Measurements from ENCODE around the gene ITGA11. TPM values are rescaled to one million over a fixed set of nuclear protein-coding genes. Genes with fewer than 3 reads are reported as not detected.

ITGA11 gene
- total and polyA plus RNA-seq, 2 donors (not counting 1 experiment from before 2014, with no cell fraction given) = 21.5 to 29.6 TPM

DNA sequence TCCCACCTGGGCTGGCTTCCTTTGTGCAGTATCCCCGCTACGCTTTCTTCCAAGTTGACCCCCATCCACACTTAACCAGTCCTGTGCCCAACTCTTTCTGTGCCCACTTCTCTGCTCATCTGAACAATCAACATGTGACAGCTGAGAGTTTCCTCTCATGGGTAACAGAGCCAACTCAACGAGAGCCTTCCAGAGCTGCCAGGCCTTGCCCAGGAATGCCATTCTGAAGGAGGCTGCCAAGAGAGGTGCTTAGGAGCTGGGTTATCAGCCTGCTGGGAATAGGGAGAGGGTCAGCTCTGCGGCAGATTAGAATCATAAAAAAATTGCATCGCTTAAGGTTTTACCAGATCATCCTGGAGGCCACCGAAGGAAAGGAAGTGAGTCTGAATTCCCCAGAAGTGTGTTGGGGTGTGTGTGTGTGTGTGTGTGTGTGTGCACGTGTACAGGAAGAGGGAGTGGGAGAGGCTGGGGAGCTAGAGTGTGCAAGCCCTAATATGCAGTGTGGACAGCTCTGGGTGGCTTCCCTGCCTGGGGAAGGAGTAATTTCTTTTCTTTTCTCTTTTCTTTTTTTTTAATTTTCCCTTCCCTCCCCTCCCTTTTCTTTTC, 66.7 kb downstream of the ITGA11 start:
- Histone ChIP-seq H3K4me2 (ENCODE audit: extremely low read depth, insufficient read depth, low read length) (no peak overlapping the region), H2AFZ (ENCODE audit: low read length) (no peak overlapping the region), H3K9ac (ENCODE audit: insufficient read depth, low read length) (no peak overlapping the region), H3K4me1 (ENCODE audit: control insufficient read depth, extremely low read depth, insufficient read depth, low read length) (peaks cover 5% of the 10 kb centered on the region), H3K9me3 (ENCODE audit: control insufficient read depth, insufficient read depth, low read depth, low read length) (no peaks in the 10 kb centered on the region), H3K36me3 (ENCODE audit: control insufficient read depth, insufficient read depth, low read length) (no peaks in the 10 kb centered on the region), H3K79me2 (ENCODE audit: control insufficient read depth, insufficient read depth, low read length) (no peaks in the 10 kb centered on the region), H3K4me3 (replicated peaks in 1 of 4; ENCODE audit: control extremely low read depth in 1 of 4, insufficient read depth in 1 of 4, low read depth in 3 of 4, low read length in 4 of 4) (no peak overlapping the region), H3K27me3 (ENCODE audit: control insufficient read depth, insufficient read depth, low read length) (peaks cover 7% of the 10 kb centered on the region), H3K27ac (ENCODE audit: insufficient read depth, low read length) (no peak overlapping the region), H4K20me1 (ENCODE audit: control insufficient read depth, extremely low read depth, insufficient read depth, low read length) (no peaks in the 10 kb centered on the region)
- TF ChIP-seq CTCF (conservative IDR thresholded peaks at IDR 0.05 in 1 of 2, IDR thresholded peaks at IDR 0.05 in 1 of 2; ENCODE audit: low read depth in 1 of 2, low read length in 2 of 2) (no peak), EZH2 (IDR thresholded peaks at IDR 0.05; ENCODE audit: low read length, missing control alignments) (no peak)
- DNase-seq (ENCODE audit: low read depth in 2 of 2) = no peak

GRCh38 chr15:68364660-68365035, 67.3 kb downstream of the ITGA11 start:
- no peak for DNase-seq (ENCODE audit: low read depth in 2 of 2)
- Histone ChIP-seq H3K9ac (ENCODE audit: insufficient read depth, low read length) (no peak overlapping the region), H3K9me3 (ENCODE audit: control insufficient read depth, insufficient read depth, low read depth, low read length) (no peaks in the 10 kb centered on the region), H2AFZ (ENCODE audit: low read length) (no peak overlapping the region), H3K4me3 (replicated peaks in 1 of 4; ENCODE audit: control extremely low read depth in 1 of 4, insufficient read depth in 1 of 4, low read depth in 3 of 4, low read length in 4 of 4) (no peak overlapping the region), H3K4me2 (ENCODE audit: extremely low read depth, insufficient read depth, low read length) (no peak overlapping the region), H3K27ac (ENCODE audit: insufficient read depth, low read length) (no peak overlapping the region), H3K4me1 (ENCODE audit: control insufficient read depth, extremely low read depth, insufficient read depth, low read length) (peaks cover 5% of the 10 kb centered on the region), H3K36me3 (ENCODE audit: control insufficient read depth, insufficient read depth, low read length) (no peaks in the 10 kb centered on the region), H3K27me3 (ENCODE audit: control insufficient read depth, insufficient read depth, low read length) (peaks cover 7% of the 10 kb centered on the region), H4K20me1 (ENCODE audit: control insufficient read depth, extremely low read depth, insufficient read depth, low read length) (no peaks in the 10 kb centered on the region), H3K79me2 (ENCODE audit: control insufficient read depth, insufficient read depth, low read length) (no peaks in the 10 kb centered on the region)
- TF ChIP-seq EZH2 (IDR thresholded peaks at IDR 0.05; ENCODE audit: low read length, missing control alignments) = no peak
- TF ChIP-seq CTCF (conservative IDR thresholded peaks at IDR 0.05 in 1 of 2, IDR thresholded peaks at IDR 0.05 in 1 of 2; ENCODE audit: low read depth in 1 of 2, low read length in 2 of 2) = no peak

DNA sequence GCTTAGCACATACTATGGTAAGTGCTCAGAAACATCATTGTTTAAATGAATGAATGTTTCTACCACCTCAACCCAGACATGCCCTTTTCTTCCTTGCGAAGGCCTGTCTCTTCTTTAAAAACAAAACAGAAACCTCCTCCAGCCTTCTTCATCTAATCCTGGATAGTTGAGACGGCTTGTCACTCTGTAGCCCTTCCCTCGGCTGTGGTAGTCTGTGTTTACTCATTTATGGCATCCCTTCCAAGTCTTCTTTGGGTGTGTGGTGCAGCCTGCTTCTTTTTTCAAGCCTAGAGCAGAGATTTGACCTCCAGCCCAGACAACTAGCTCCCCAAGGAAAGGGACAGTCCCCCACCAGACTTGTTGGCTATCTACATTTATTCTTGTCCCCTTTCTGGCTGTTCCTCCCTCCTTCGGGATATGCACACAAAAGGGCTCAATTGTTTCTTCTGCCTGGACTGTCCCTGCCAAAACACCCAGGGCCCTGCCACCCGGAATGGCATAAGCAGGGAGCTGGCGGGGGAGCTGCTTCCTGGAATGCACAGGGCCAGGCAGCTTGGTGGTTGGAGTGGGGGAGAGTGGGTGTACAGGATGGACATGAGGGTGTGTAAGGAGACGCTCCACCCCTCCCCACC, 67.8 kb downstream of the ITGA11 start:
- Histone ChIP-seq H4K20me1 (ENCODE audit: control insufficient read depth, extremely low read depth, insufficient read depth, low read length) (no peaks in the 10 kb centered on the region), H3K36me3 (ENCODE audit: control insufficient read depth, insufficient read depth, low read length) (no peaks in the 10 kb centered on the region), H3K9me3 (ENCODE audit: control insufficient read depth, insufficient read depth, low read depth, low read length) (no peaks in the 10 kb centered on the region), H3K9ac (ENCODE audit: insufficient read depth, low read length) (no peak overlapping the region), H3K27ac (ENCODE audit: insufficient read depth, low read length) (no peak overlapping the region), H2AFZ (ENCODE audit: low read length) (no peak overlapping the region), H3K27me3 (ENCODE audit: control insufficient read depth, insufficient read depth, low read length) (peaks cover 7% of the 10 kb centered on the region), H3K4me3 (replicated peaks in 1 of 4; ENCODE audit: control extremely low read depth in 1 of 4, insufficient read depth in 1 of 4, low read depth in 3 of 4, low read length in 4 of 4) (no peak overlapping the region), H3K4me1 (ENCODE audit: control insufficient read depth, extremely low read depth, insufficient read depth, low read length) (peaks cover 5% of the 10 kb centered on the region), H3K79me2 (ENCODE audit: control insufficient read depth, insufficient read depth, low read length) (no peaks in the 10 kb centered on the region), H3K4me2 (ENCODE audit: extremely low read depth, insufficient read depth, low read length) (no peak overlapping the region)
- no peak for TF ChIP-seq EZH2 (IDR thresholded peaks at IDR 0.05; ENCODE audit: low read length, missing control alignments)
- TF ChIP-seq CTCF (conservative IDR thresholded peaks at IDR 0.05 in 1 of 2, IDR thresholded peaks at IDR 0.05 in 1 of 2; ENCODE audit: low read depth in 1 of 2, low read length in 2 of 2) = no peak
- peak; percentile 24 to 40 for DNase-seq (ENCODE audit: low read depth in 2 of 2)

Data from fibroblast of lung (primary cell).